HG02973 (cell line): ENCODE measurements around the gene MKRN2.
"Not testable (repeated sequence)": the region's sequence is repeated elsewhere in the genome, so short reads cannot be mapped to it uniquely, and the experiment has no call there.

ENCODE experiments used
- ATAC-seq: cut with Tn5 transposase; IDR thresholded peaks from one replicate; pipeline ENCODE4 v1.9.1; 2021; ENCODE audit warnings: moderate library complexity; ENCODE audit not compliant: unreplicated experiment

Gene MKRN2

GRCh38 chr3:12627370-12627769 lies 70.5 kb downstream of the MKRN2 start:
- ATAC-seq: no peak

- no peak for ATAC-seq
Measured at GRCh38 chr3:12628813-12629212, 71.9 kb downstream of the MKRN2 start.

GRCh38 chr3:12629560-12629959 lies 72.7 kb downstream of the MKRN2 start:
- no peak for ATAC-seq

- ATAC-seq: no peak
Measured at GRCh38 chr3:12630292-12630691, 73.4 kb downstream of the MKRN2 start.

- ATAC-seq: not testable (repeated sequence)
Measured at GRCh38 chr3:12630843-12631242, 74.0 kb downstream of the MKRN2 start.

GRCh38 chr3:12632523-12632922 lies 75.6 kb downstream of the MKRN2 start:
- no peak for ATAC-seq

GRCh38 chr3:12633108-12633507 lies 76.2 kb downstream of the MKRN2 start:
- ATAC-seq: no peak
